Islet precursor cell (in vitro differentiated cells): ENCODE measurements around the gene SMIM32.

Experiments used
- DNase-seq: peaks from one replicate; pipeline ENCODE4 v3.0.0-alpha.2; 2018

Gene SMIM32

DNA sequence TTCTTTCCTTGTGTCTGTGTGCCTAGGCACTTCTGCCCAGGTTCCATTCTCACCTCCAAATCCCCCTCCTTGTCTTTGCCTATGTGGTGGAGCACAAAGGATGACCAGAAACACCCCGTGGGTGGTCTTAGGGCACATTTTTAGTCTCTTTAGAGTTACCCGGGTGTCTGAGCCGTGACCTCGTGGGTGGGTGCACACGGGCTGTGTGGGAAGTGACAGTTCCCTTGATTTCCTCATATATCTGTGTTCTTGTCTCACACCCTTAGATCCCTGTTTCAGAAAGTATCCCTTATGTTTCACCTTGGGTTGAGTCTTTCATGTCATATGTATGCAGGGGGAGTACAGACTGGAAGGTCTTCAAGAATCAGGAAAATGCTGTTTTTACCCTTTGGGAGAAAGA is 13.4 kb upstream of the SMIM32 start:
- peak; percentile 18 for DNase-seq

DNA sequence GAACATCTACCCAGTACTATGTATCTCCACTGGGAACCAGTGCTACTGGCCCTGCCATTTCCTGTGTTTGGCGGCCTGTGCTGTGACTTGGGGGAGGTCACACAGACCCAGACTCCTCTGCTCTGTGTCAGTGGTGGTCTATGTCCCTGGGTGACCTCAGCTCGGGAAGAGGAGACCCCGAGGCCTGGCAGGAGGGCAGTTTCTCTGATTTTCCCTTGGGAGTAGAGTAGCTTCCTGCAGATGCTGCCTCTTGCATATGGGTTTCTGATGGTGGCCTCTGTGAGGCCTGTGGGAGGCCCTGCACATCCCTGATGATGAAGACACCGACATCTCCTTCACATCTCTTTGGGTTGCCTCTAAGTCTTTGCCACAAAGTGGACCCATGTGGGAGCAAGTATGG is 13.0 kb upstream of the SMIM32 start:
- peak; percentile 20 for DNase-seq

DNA sequence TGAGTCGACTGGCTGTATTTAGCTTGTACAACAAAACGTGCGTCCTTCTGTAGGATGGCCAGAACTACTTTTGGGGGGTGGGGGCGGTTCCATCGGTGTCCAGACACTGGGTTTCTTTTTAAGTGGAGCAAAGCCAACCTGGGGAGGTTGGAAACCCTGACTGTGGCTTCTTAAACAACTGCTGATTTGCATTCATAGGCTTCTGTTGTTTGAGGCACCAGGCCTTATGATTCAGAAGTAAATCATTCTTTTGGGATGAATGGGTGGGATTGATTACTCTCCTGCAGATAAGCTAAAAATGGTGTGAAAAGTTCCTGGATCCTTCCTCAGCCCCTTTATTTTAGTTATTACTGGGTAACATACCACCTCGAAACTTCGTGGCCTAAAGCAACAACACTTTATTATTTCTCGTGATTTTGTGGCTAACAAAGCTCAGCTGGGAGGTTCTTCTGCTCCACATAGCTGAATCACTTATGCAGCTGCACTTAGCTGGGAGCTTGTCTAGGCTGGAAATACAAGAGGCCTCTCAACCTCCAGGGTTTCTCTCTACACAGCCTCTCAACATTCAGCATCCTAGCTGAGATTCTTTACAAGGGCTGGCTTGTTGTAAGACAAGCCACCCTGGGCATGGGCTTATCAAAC is 12.2 kb upstream of the SMIM32 start:
- peak; percentile 22 for DNase-seq

DNA sequence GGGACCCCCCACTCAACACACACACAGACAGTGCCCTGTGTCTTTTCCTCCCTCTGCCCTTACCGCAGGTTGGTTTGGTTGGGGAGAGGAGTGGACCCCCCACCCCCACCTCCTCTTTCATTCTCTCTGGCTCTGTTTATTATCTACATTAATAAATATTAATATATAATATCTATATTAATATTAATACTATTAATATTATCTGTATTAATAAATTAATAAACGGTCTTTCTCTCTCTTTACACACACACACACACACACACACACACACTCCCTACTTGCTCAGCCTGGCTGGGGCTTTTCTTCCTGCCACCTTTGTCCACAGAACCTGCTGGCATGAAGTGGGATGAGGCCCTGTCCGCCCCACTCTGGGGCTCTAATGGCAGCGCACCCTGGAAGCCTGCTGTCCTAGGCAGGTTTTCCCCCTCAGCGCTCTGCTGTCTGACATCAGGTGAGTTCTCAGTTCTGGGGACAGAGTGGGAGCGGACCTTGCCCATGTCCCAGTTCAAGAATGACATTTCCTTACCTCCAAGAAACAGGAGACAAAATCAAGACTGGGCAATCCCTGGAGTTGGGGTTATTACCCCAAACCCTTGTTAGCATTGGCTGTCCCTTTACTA is 10.5 kb upstream of the SMIM32 start:
- peak; percentile 32 for DNase-seq

DNA sequence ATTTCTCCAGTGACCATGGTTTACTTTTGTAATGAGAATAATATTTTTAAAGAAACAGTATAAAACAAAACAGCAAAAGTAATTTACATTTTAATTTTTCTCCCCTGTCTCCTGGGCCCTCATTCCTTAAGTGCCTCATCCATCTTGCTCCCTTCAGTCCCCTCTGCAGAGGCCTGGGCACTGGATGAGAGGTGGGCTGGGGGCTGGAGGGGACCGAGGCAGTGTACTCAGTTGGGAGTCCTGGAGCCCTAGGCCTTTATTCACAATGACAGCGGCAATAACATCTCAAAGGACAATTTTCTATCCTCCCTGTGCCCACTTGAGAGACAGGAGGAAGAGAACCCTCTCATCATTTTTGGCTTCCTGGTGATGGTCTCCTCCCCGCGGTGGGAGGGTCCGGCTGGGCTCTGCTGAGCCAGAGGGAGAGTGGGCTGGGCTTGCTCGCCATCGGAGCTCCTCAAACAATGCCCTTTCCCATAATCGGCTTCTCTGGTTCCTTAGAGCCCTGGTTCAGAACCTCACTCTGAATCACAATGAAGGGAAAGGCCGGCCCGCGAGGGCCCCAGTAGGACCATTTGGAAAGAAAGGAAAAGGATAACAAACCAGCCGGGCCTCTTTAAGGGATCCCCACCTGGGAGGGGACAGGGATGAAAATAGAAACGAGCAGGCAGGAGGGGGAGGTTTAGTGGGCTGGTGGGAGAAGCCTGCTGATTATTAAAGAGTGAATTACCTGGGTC is 9.7 kb upstream of the SMIM32 start:
- DNase-seq: peak; percentile 72

DNA sequence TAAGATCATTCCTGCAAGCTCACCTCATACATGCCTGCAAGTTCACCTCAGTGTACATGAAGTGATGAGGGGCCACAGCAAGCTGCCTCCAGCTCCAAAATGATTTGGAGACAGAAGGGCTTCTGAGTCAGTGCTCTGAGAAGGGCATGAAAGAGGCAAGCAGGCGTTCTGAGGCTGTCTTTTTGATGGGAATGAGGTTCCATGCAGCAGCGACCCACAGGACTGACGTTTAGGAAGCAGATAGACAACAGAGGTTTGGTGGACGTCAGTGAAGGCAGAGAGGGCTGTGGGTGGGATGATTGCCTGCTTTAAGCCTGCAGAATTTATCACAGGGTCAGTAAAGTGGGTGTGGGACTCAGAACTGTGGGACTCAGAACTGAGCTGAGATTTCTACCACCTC is 8.9 kb upstream of the SMIM32 start:
- peak; percentile 35 for DNase-seq

DNA sequence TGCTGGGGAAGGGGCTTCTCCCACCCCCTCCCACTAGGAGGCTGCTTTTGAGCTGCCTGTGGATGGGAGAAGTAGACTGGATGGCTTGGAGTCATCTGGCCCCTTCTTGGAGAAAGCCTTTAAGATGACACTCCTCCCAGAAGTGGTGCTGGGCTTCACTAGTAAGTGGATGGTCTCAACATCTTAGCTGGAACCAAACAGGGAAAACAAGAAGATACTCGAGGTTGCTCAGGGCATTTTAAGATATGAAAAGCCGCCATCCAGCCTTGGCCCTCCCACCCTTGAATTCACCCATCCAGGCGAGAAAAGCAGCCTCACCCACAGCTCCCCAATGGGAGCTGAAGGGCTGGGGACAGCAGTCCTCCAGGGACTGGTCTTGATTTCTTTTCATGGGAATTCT is 7.8 kb upstream of the SMIM32 start:
- DNase-seq: peak; percentile 43

DNA sequence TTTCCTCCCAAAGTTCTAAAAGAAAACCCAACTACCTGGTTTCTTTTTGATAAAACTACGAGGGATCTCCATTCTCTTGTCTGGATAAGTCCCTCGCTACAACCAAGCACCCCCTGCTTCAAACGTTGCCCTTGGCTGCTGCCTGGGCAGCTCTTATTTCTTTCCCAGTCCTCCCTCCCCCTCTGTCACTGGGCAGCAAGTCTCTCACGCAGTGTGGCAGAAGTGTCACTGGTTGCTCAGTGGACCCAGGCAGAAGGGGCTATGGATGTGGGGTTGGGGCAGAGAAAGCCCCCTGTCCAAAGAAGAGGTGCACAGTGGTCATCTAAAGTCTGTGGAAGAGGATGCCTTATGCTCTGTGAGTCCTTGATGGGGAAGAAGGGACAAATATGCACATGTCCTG is 7.2 kb upstream of the SMIM32 start:
- DNase-seq: peak; percentile 23

DNA sequence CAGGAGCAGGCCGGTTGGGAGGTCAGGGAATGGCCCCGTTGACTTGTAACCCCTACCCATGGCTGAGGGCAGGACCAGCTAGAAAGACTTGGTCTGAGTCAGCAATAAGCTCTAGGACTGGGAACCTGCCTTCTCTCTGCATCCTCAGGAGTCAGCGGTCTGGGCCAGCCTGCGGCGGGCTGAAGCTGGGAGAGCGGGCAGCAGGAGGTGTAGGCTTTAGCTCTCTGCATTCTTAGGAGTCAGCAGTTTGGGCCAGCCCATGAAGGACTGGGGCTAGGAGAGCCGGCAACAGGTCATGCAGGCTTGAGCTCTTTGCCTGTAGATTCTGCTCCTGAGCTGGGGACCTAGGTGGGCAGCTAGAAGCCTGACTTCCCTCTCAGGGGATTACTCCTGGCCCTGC is 6.4 kb upstream of the SMIM32 start:
- peak; percentile 45 for DNase-seq

DNA sequence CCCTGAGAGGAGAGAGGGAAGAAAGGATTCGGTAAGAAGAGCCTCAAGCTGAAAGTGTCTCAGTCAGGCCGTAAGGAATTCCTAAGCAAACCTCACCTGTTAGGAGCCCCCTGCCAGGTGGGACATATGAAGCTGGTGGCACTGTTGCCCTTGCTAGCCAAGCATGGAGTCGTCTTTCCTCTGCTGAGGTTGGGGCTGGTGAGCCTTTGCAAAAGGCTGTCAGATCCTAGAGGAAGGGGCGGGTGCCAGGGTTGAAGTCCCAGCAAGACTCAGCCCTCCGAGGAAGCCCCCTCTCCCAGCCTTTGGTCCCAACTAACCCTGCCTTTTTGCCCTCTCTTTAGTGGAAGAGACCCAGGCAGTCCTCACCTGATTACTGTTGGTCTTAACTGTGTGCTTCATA is 5.5 kb upstream of the SMIM32 start:
- peak; percentile 43 for DNase-seq

DNA sequence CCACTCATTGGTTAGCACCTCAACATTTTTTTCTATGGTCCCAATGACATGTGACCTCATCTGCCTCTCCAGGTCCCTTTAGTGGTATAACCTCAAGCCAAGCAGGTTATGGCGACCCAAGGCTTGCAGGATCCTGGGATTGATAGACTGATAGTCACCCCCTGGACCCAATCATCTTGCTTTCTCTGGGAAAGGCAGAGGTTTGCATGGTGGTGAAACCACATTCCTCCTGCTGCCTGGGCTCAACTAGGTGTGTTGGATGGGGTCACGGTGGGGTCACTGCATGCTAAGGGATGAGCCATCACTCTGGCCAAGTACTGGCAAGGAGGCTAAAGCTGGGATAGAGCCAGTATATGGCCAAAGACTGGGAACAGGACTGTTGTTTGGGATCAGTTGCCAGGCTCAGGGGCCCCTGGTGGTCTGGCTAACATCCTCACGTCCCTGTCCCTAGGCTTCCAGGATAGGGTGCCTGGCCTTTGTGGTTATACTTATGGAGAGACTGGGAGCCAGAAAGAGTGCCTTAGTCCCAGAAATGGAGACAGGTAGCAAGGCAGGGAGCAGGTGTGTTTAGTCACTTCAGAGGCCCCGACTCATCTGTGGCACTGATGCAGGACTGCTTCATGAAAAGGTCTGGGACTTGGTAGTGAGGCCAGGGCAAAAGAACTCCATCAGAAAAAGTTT is 4.6 kb upstream of the SMIM32 start:
- peak; percentile 54 for DNase-seq

DNA sequence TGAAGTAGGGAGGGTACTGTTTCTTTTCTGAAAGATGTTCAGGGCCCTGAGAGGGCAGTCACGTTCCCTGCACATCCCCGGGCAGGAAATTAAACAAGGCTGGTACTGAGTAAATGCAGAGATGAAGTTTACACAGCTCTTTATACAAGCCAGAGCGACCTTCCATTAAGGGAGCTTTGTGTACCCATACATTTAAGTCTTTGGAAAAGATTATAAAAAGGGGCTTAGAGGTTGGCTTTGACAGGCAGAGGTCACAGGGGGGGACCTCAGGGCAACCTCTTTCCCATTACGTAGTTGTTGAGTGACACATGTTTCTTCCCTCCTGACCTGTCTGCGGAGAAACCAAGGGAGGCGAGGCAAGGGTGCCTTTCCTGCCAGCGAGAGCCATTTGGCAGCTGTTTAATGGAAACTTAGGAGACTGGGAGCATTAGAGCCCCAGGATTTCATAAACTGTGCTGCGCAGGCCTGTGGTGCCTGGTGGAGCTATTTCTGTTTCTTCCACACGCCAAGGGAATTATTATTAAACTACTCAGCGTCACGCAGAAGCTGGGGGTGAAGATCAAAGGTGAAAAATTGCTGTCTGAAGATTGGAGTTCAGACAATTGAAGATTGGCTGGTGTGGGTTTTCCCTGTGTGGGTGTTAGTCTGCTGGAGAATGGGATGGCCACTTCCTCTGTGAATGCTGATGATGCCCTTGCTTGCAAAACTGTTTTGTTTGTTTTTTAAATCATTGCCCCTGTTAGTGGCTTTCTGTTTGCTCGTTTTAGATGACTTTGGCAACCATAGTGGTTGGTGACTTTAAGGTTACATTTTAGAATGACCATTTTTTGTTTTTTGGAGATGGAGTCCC is 3.2 kb upstream of the SMIM32 start:
- DNase-seq: peak; percentile 22

DNA sequence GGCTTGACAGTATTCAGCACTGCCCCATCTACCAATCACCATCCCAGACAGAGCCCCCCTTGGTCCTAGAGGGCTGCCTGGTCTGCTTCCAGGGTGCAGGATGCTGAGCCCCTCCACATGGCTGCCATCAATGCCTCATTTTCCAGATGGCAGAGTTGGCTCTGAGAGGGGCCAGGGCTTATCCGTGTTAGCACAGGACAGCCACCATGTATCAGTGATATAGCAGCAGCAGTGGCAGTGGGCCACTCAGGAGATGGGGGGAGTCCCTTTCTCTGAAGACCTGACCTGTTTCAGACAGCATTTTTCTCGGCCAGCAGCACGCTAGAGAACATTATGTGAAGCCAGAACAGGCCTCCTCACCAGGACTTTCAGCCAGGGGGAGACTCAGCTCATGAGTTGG is 1.6 kb upstream of the SMIM32 start:
- DNase-seq: peak; percentile 40

DNA sequence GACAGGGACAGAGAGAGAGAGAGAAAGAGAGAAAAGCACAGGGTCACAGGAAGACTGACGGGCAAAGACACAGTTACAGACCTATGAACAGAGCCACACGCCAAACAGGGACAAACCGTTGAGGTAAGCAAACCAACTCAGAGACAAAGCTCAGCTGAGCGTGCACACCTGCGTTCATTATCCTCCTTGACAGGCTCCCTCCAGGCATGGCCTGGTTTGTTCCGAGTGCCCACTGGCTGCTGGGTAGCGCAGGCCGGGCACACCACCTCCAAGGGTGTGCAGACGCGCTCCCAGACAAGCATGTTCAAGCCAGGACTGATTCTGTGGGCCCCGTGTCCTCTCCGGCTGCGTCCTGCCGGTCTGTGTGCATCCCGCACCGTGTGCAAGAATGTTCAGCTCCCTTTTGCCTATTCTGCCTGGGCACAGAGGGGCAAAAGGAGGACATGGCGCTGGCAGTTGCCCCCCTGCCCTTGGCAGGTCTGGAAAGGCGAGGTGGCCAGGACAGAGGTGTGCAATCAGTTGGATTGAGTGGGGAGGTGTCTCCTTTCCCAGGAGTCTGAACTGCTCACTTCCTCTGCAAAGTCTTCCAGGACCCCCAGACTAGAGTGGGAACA is 467 bp upstream of the SMIM32 start:
- no peak for DNase-seq

DNA sequence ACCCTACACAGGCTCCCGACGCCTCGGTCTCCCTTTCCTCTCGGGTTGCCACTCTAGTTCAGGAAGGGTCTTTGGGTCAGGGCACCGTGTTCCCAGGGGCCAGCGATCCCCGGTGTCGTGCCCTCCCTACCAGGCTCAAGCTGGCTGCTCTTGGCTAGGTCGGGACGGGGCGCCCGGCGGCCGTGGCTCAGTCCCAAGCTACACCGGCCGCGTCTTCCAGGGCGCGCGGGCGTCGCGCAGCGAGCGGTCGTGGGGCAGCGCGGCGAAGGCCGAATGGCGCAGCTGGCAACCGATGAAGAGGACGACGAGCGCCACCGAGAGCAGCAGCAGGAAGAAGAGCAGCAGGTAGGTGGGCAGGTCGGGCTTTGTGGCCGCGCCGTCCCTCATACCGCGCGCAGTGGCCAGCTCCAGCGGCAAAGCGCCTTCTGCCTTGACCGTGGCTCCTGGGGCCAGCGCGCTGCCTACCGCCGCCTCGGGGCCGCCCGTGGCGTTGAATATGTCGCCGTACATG is 892 bp downstream of the SMIM32 start:
- DNase-seq: peak; percentile 77

DNA sequence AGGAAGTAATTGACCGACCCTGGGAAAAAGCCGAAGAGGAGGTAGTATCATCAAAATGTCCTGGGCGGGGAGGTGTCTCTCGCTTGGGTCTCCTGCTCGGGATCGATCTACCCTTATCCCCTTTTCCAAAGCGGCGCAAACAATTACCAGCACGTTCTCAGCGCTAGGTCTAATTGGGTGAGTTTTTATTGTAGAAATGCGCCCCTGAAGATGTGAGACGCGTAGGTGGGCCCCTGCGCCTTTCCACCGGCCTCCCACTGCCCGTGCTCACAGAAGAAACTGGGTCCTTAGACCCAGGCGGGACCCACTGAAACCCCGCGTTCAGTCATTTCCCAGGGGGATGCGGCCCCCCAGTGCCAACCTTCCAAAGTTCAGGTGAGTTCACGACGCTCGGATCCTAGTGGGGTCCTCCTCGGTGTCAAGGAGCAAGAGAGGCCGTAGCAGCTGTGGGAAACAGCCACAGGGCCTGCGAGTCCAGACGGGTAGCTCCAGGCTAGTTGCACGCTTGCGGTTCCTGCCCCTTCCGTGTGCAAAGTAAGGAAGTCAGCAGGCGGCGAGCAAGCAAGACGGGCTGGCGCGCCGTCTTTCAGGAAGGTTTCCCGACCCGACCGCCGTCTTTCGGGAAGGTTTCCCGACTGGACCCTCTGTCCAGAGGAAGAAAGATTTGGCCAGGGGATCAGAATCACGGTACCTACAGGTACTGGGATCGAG is 1.5 kb downstream of the SMIM32 start:
- peak; percentile 79 for DNase-seq

DNA sequence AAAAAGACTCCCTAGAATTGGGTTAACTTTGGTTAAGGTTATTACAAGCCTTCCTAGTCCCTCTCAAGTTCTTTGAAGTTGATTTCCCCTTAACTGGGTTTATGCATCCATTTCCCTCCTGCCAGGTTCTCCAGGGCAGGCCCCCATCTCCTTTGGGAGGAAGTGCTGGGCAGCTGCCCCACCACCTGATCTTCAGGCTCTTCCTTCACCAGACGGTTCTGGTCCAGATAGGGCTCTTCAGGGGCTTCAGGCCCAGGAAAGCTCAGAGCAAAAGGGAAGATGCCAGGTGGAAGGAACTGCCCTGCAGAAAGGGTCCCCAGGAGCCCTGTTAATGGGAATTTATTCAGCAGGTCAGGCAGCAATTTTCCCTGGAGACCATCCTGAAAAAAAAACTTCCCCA is 2.1 kb downstream of the SMIM32 start:
- peak; percentile 42 for DNase-seq

DNA sequence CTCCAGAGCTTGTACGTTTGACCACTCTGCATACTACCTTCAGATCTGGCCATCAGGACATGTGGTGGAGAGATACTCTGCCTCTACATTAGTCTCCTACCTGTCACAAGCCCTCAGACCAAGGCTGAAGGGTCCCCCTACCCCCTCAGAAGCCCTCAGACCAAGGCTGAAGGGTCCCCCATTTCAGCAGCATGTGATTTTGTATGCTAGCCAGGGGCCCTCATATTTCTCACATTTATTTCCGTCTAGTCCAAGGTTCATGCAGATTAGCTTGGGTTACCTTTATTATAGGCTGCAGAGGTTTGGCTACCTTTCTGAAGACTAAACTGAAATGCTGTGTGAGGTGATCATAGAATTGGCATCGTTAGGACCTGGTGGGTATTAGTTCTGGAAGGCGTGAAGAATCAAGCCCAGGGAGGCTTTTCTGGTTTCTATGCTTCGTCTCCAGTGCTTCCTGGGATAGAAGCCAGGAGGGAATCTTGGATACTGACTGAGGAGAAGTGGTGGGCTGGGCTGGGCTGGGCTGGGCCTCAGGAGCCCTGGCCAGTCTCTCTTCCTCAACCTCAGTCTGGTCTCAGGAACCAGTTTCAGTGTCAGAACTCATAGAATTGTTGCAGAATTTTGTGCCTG is 2.8 kb downstream of the SMIM32 start:
- peak; percentile 50 for DNase-seq

DNA sequence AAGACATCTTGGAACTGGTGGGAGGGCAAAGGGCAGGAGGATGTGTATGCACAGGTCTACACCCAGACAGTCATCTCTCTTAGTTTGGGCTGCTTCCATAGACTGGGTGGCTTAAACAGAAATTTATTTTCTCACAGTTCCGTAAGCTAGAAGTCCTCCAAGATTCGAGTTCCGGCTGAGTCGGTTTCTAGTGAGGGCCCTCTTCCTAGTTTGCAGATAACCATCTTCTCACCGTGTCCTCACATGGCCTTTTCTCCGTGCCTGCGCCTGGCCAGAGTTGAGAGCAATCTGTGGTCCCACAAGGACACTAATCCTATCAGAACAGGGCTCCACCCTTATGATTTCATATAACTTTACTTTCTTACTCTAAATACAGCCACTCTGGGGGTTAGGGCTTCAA is 4.1 kb downstream of the SMIM32 start:
- DNase-seq: peak; percentile 22

DNA sequence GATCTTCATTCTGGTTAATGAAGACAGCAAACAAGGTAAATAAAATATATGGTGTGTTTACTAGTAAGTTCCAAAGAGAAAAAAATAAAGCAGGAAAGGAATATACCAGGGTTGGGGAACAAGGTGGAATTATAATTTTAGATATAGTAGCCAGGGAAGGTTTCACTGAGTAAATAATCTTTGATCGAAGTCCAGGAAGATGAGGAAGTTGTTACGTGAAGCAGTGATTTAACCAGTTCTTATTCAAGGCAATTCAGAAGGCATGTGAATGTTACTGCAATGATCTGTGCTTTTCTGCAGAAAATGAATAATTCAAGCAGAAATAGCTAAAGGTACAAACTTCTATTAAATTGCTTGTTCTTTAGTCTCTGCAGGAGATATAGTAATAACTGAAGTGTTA is 6.2 kb downstream of the SMIM32 start:
- DNase-seq: no peak
